Trophoblast cell (in vitro differentiated cells and primary cell): ENCODE results near the gene LCTL.
A peak's percentile ranks its signal among the peaks of the same experiment; 100 is the strongest.

Experiments
- DNase-seq, 2 donors: peaks; one replicate each; pipeline ENCODE4 v3.0.0-alpha.2; 2016
- H2AFZ ChIP-seq: 2 replicates; pipeline ENCODE4 v1.6.1; 2013; ENCODE audit warnings: low read length, moderate library complexity, mild to moderate bottlenecking; ENCODE audit not compliant: insufficient read depth, poor library complexity
- H2AK5ac ChIP-seq: 2 replicates; pipeline ENCODE4 v1.6.1; 2013; ENCODE audit warnings: mild to moderate bottlenecking, low read length
- H2BK120ac ChIP-seq: 2 replicates; pipeline ENCODE4 v1.6.1; 2013; ENCODE audit warnings: low read length, mild to moderate bottlenecking, moderate library complexity; ENCODE audit not compliant: insufficient read depth, poor library complexity
- H2BK12ac ChIP-seq: 2 replicates; pipeline ENCODE4 v1.6.1; 2013; ENCODE audit warnings: mild to moderate bottlenecking, low read length, moderate library complexity
- H2BK5ac ChIP-seq: 2 replicates; pipeline ENCODE4 v1.6.1; 2013; ENCODE audit warnings: low read length, low read depth, moderate library complexity, mild to moderate bottlenecking; ENCODE audit not compliant: poor library complexity
- H3K14ac ChIP-seq: 2 replicates; pipeline ENCODE4 v1.6.1; 2013; ENCODE audit warnings: mild to moderate bottlenecking, low read length
- H3K18ac ChIP-seq: 2 replicates; pipeline ENCODE4 v1.6.1; 2013; ENCODE audit warnings: mild to moderate bottlenecking, low read length
- H3K23ac ChIP-seq: 2 replicates; pipeline ENCODE4 v1.6.1; 2013; ENCODE audit warnings: low read length
- H3K27ac ChIP-seq: 2 replicates; pipeline ENCODE4 v1.5.1; 2013; ENCODE audit warnings: low read depth, mild to moderate bottlenecking, inconsistent platforms, low read length, moderate library complexity
- H3K27me3 ChIP-seq: 2 replicates; pipeline ENCODE4 v1.6.1; 2013; ENCODE audit warnings: inconsistent platforms, mild to moderate bottlenecking, low read length, moderate library complexity; ENCODE audit not compliant: insufficient read depth
- H3K36me3 ChIP-seq, 2 experiments: 1 replicate in 1 of 2; 2 replicates in 1 of 2; pipeline ENCODE4 v1.6.1; 2013; ENCODE audit warnings: low read length in 2 of 2, mild to moderate bottlenecking in 2 of 2, moderate library complexity in 1 of 2; ENCODE audit not compliant: insufficient read depth in 2 of 2, control insufficient read depth in 1 of 2
- H3K4ac ChIP-seq: 2 replicates; pipeline ENCODE4 v1.6.1; 2013; ENCODE audit warnings: low read depth, mild to moderate bottlenecking, low read length, moderate library complexity
- H3K4me1 ChIP-seq, 2 experiments: 1 replicate in 1 of 2; 2 replicates in 1 of 2; pipeline ENCODE4 v1.6.1; 2013; ENCODE audit warnings: low read length in 2 of 2, mild to moderate bottlenecking in 2 of 2, moderate library complexity in 1 of 2; ENCODE audit not compliant: insufficient read depth in 2 of 2, control insufficient read depth in 1 of 2
- H3K4me2 ChIP-seq: 2 replicates; pipeline ENCODE4 v1.6.1; 2013; ENCODE audit warnings: inconsistent platforms, mild to moderate bottlenecking, low read length, moderate library complexity
- H3K4me3 ChIP-seq: 2 replicates; pipeline ENCODE4 v1.5.1; 2013; ENCODE audit warnings: mild to moderate bottlenecking, low read depth, low read length, inconsistent platforms
- H3K79me1 ChIP-seq: one replicate; pipeline ENCODE4 v1.6.1; 2013; ENCODE audit warnings: low read length
- H3K79me2 ChIP-seq: 2 replicates; pipeline ENCODE4 v1.6.1; 2013; ENCODE audit warnings: low read length, mild to moderate bottlenecking; ENCODE audit not compliant: control insufficient read depth, insufficient read depth, poor library complexity
- H3K9ac ChIP-seq: 2 replicates; pipeline ENCODE4 v1.6.1; 2013; ENCODE audit warnings: mild to moderate bottlenecking, low read length
- H3K9me3 ChIP-seq: 2 replicates; pipeline ENCODE4 v1.6.1; 2013; ENCODE audit warnings: low read depth, mild to moderate bottlenecking, control low read depth, inconsistent platforms, low read length; ENCODE audit not compliant: insufficient read depth
- H4K12ac ChIP-seq: 2 replicates; pipeline ENCODE4 v1.6.1; 2013; ENCODE audit warnings: low read depth, mild to moderate bottlenecking, low read length, moderate library complexity
- H4K8ac ChIP-seq: 2 replicates; pipeline ENCODE4 v1.6.1; 2013; ENCODE audit warnings: low read depth, mild to moderate bottlenecking, low read length, moderate library complexity
- H4K91ac ChIP-seq: one replicate; pipeline ENCODE4 v1.6.1; 2013; ENCODE audit warnings: low read depth, mild to moderate bottlenecking, low read length, moderate library complexity
- WGBS: extraction: QIAGEN DNeasy Blood & Tissue Kit; methylation state at CpG from one replicate; pipeline ENCODE4 v1.1.7; 2013; ENCODE audit warnings: missing lambda C conversion rate; ENCODE audit not compliant: insufficient read length, insufficient coverage; ENCODE audit errors: extremely low coverage; 5-methylcytosine and 5-hydroxymethylcytosine counted together

Gene LCTL

GRCh38 chr15:66535056-66535455 is 30.7 kb downstream of the LCTL start:
- peak; percentile 69 to 95 for DNase-seq
- H2BK12ac ChIP-seq: no peak overlapping the region
- H3K4me3 ChIP-seq: no peak overlapping the region

GRCh38 chr15:66524838-66525237 is 41.0 kb downstream of the LCTL start:
- Histone ChIP-seq H2BK5ac (no peak overlapping the region), H3K79me1 (no peaks in the 10 kb centered on the region), H3K4me3 (no peak overlapping the region), H3K14ac (no peak overlapping the region), H3K36me3 (peaks cover 16 to 23% of the 10 kb centered on the region in 2 experiments), H3K9ac (no peak overlapping the region), H3K27ac (no peak overlapping the region), H3K9me3 (no peaks in the 10 kb centered on the region), H3K4me1 (no peaks in the 10 kb centered on the region), H2AFZ (no peak overlapping the region), H3K4me2 (no peak overlapping the region), H3K4ac (no peak overlapping the region), H3K79me2 (no peaks in the 10 kb centered on the region), H4K12ac (no peak overlapping the region), H2BK120ac (no peak overlapping the region), H2BK12ac (no peak overlapping the region), H3K23ac (no peak overlapping the region), H3K27me3 (no peaks in the 10 kb centered on the region), H2AK5ac (no peak overlapping the region), H4K91ac (no peak overlapping the region), H4K8ac (no peak overlapping the region), H3K18ac (no peak overlapping the region)
- DNase-seq: no peak
- WGBS: no CpG with 5 or more reads among the region's 4 CpGs

More at GRCh38 chr15:66535056-66535455, 30.7 kb downstream of the LCTL start:
- Histone ChIP-seq H3K4ac (no peak overlapping the region), H3K79me1 (no peaks in the 10 kb centered on the region), H2AFZ (no peak overlapping the region), H2AK5ac (no peak overlapping the region), H4K8ac (no peak overlapping the region), H4K91ac (no peak overlapping the region), H3K79me2 (no peaks in the 10 kb centered on the region), H2BK5ac (no peak overlapping the region), H3K23ac (no peak overlapping the region), H3K27ac (no peak overlapping the region), H3K14ac (no peak overlapping the region), H3K4me2 (no peak overlapping the region), H3K36me3 (peaks cover 6 to 7% of the 10 kb centered on the region in 2 experiments), H3K9me3 (no peaks in the 10 kb centered on the region), H2BK120ac (no peak overlapping the region), H3K9ac (no peak overlapping the region), H3K18ac (no peak overlapping the region), H3K4me1 (no peaks in the 10 kb centered on the region), H4K12ac (no peak overlapping the region), H3K27me3 (no peaks in the 10 kb centered on the region)
- WGBS: no CpG with 5 or more reads among the region's 9 CpGs

DNA sequence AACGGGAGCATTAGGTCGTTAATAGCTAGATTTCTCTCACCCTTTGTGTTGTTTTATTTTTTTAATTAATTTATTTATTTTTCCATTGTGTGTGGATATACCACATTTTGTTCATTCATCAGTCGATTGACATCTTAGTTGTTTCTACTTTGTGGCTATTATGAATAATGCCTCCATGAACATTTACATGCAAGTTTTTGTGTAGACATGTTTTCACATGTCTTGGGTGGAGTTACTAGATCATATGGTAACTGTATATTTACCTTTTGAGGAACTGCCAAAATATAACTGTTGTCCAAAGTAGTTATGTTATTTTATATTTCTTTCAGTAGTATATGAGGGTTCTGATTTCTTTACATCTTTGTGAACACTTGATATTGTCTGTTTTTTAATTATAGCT is 41.9 kb downstream of the LCTL start:
- no peaks in the 10 kb centered on the region for H3K27me3 ChIP-seq
- no peak overlapping the region for H2BK120ac ChIP-seq
- H3K9ac ChIP-seq: no peak overlapping the region
- H3K79me1 ChIP-seq: no peaks in the 10 kb centered on the region
- H2BK12ac ChIP-seq: no peak overlapping the region
- H3K36me3 ChIP-seq: peaks cover 14 to 23% of the 10 kb centered on the region in 2 experiments
- H3K79me2 ChIP-seq: no peaks in the 10 kb centered on the region
- no peak overlapping the region for H2BK5ac ChIP-seq
- H3K4ac ChIP-seq: no peak overlapping the region
- H3K4me1 ChIP-seq: no peaks in the 10 kb centered on the region
- no peak overlapping the region for H3K14ac ChIP-seq
- H3K18ac ChIP-seq: no peak overlapping the region
- no peak overlapping the region for H3K23ac ChIP-seq
- no peak overlapping the region for H2AFZ ChIP-seq
- no peak overlapping the region for H3K27ac ChIP-seq
- H4K12ac ChIP-seq: no peak overlapping the region
- no peak overlapping the region for H2AK5ac ChIP-seq
- H3K4me2 ChIP-seq: no peak overlapping the region
- H4K8ac ChIP-seq: no peak overlapping the region
- no peaks in the 10 kb centered on the region for H3K9me3 ChIP-seq
- H3K4me3 ChIP-seq: no peak overlapping the region
- no peak for DNase-seq
- no CpG with 5 or more reads among the region's 3 CpGs for WGBS
- H4K91ac ChIP-seq: no peak overlapping the region

DNA sequence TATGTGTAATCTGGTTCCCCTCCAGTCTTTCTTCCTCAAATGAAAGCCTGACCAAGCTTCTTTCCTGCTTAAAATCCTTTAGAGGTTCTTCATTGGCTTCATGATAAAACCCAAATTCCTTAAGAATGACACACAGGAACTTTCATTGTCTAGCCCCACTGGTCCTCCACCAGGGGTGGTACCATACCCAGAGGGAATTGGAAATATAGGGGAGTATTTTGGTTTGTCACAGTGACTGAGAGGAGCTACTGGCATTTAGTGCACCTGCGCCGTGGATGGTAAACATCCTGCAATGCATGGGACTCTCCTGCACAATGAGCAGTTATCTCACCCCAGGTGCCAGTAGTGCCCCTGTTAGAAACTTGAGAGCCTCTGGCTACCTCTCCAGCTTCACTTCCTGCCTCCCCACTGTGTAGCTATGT is 49.9 kb downstream of the LCTL start:
- Histone ChIP-seq H3K4me3 (no peak overlapping the region), H3K27me3 (no peaks in the 10 kb centered on the region), H2AK5ac (no peak overlapping the region), H3K9ac (no peak overlapping the region), H3K27ac (no peak overlapping the region), H2BK12ac (no peak overlapping the region), H2BK5ac (no peak overlapping the region), H2AFZ (no peak overlapping the region), H3K79me2 (no peaks in the 10 kb centered on the region), H4K8ac (no peak overlapping the region), H4K91ac (no peak overlapping the region), H4K12ac (no peak overlapping the region), H3K4me1 (no peaks in the 10 kb centered on the region), H3K18ac (no peak overlapping the region), H3K79me1 (no peaks in the 10 kb centered on the region), H3K4ac (no peak overlapping the region), H3K9me3 (no peaks in the 10 kb centered on the region), H2BK120ac (no peak overlapping the region), H3K14ac (no peak overlapping the region), H3K23ac (no peak overlapping the region), H3K36me3 (peaks cover 6 to 17% of the 10 kb centered on the region in 2 experiments), H3K4me2 (no peak overlapping the region)
- DNase-seq: no peak
- WGBS: no CpG with 5 or more reads among the region's 2 CpGs
